HG02884 (cell line): Measurements from ENCODE around the gene PLEKHH2.
"Not testable (repeated sequence)": the region's sequence is repeated elsewhere in the genome, so short reads cannot be mapped to it uniquely, and the experiment has no call there.

Experiments used
- ATAC-seq: cut with Tn5 transposase; IDR thresholded peaks from one replicate; pipeline ENCODE4 v1.9.1; 2021; ENCODE audit warnings: mild to moderate bottlenecking, moderate library complexity; ENCODE audit not compliant: unreplicated experiment

Gene PLEKHH2

DNA sequence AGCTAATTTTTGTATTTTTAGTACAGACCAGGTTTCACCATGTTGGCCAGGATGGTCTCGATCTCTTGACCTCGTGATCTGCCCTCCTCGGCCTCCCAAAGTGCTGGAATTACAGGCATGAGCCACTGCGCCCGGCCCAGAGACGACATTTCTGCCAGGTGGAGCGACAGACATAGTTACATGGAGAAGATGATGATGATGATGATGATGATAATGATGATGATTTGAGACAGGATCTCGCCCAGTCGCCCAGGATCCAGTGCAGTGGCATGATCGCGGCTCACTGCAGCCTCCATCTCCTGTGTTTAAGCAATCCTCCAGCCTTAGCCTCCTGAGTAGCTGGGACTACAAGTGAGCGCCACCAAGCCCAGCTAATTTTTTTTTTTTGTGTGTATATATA is 907 bp upstream of the PLEKHH2 start:
- not testable (repeated sequence) for ATAC-seq

DNA sequence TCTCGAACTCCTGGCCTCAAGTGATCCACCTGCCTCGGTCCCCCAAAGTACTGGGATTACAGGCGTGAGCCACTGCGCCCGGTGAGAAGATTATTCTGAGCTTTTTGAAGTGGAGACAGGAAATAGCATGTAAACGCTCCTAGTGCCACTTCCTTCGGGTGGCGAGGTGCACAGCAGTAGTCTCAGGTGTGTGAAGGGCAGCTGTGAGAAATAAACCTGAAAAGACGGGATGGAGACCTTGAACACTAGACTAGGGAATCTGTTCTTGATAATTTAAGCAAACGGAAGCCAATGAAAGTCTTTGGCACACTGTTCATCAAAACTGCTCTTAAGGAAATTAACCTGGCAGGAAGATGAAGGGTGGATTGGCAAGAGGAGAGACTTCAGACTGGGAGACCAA is 439 bp upstream of the PLEKHH2 start:
- no peak for ATAC-seq

DNA sequence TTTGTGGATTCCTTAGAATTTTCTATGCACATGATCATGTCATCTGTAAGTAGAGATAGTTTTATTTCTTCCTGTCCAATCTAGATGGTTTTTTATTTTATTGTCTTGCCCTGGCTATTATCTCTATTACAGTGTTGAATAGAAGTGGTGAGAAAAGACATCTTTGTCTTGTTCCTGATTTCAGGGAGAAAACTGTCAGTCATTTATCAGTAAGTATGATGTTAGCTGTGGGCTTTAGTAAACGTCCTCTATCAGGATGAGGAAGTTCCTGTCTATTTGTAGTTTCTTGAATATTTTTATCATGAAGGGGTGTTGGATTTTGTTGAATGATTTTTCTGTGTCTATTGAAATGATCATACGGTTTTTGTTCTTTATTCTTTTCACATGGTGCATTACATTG is 5.3 kb downstream of the PLEKHH2 start:
- no peak for ATAC-seq

DNA sequence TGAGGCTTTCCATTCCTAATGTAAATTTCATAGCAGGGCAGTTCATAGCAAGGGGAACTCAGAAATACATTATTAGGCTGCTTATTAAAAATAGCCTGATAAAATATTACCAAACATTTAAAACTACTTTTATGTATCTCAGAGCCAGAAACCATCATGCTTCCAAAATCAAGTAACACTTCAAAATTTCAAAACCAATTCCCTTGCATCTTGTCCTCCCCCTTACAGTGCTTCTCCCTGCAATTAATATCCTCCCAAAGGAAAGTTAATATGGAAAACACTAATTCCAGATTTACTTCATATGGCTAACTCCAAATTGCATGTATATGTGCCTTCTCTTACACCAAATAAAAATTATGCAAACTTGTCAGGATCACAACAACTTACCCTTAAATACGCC is 6.6 kb downstream of the PLEKHH2 start:
- no peak for ATAC-seq

DNA sequence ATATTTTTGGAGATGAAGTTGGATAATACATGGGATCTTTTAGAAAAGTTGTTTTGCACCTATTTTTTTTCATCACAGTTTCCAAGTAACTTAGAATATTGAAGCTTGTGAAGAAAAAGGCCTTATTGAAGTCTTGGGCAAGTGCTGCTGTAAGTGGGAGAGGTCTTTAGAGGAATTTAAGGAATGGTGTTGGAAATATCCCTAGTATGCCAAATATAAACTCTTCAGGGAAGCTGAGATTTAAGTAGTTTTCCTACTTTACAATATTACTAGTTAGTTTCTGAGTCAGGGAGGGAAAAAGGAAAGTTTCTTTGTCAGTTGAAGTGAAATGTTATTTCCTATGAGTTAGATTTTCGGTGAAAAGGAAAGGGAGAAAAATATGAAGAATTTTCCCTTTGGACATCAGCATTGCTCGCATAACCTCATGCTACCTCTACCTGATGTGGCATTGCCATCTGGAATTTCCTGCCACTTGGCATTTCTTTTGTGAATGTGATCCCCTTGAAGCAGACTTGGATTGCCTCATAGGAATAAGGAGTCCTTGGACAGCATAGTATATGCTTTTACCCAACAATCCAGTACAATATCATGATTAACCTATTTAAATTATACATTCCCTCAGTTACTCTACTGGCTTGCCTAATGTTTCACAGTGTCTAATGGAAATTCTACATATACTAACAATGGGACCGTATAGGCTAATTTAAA is 12.1 kb downstream of the PLEKHH2 start:
- no peak for ATAC-seq

DNA sequence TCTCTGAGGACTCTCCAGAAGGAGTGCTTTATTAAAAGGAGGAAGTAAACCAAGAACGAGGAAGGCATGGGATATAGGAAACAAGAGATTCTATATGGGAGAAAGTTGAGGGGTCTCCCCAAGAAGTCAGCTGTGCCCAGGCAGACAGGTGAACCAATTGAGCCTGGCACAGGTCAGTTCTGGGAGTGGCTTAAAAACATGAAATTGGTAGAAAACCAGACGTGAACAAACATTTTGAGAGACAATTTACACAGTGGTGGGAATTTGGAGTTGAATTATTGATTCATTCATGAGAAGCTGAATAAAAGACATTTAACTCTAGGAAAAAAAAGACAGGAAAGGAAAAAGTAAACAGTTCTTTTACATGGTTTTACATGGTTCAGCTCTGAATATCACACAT is 16.4 kb downstream of the PLEKHH2 start:
- ATAC-seq = no peak

DNA sequence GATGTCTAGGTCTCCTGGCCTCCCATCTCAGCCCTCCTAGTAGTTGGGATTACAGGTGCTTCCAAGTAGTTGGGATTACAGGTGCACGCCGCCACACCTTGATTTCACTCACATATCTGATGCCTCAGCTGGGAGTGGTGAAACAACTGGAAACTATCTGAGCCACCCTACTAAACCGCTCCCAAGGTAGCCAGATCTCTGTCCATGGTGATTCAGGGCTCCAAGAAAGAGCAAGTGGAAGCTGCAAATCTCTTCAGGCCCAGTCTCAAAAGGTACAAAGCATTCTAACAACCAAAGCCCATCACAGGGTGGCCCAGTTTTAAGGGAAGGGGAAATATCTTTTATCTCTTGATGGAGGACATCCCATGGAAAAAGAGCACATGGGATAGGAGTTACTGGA is 20.2 kb downstream of the PLEKHH2 start:
- ATAC-seq = no peak

DNA sequence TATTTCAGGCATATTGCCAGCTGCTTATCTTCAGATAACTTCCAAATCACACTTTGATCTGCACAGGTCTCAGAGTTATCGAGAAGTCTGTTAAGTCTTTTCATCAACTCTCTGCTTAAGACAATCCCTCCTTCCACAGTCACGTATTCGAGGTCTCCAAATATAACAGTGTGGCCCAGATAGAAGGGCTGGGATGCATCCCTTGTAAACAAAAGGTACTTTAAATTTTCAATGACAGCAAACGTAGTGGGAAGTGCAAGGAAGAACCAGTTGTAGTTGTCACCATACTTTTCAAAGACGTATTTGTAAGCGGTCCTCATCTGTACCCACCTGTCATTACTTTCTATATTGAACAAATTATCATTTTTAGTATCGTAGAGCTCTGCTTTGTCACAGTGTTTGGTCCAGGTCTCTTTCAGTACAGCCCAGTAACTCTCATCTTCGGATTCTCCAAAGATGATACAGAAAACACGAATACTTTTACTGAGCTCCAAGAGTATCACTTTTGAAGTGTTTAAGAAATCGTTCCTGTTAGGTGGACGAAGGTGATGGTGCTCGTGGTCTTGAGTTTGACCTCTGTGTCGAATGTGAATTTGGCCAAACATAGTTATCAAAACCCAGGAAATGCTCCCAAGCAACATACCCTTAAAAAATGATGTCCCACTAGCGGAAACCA is 38.7 kb downstream of the PLEKHH2 start:
- ATAC-seq = no peak

DNA sequence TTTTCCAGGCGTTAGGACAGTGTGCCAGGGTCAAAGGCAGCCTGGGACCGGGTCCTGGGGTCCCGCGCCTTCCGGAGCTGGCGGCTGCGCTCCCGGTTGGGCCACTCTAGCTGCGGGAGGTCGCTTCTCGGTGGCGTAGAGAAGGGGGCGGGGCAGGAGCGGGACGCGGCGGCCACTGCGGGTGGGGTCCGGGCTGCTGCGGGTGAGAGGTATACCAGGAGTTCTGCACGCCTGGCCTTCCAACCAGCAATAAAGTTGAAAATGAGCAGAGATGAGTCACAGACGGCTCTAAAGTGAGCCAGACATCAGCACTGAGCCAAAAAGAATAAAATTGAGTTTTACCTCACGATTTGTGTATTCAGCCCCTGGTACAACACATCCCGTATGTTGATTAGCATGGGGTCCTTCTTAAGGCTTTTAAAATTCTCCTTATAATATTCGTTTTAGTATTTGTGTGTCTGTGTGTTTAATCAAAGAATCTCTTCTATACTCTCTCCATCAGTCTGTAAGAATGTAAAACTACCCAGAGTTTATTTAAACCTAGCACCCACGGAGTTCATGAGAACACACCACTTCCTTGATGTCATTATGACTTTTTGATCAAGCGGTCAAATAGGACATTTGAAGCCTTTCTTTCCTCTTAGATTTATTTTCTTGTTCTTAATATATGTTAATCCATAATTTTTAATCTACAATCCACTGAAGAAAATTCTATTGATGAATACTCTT is 39.4 kb downstream of the PLEKHH2 start, which contains the start of gene C1GALT1C1L:
C1GALT1C1L (minus strand) TSS at position 108 of the 729 bp plus-strand sequence; CDS start at position 1, 107 bp downstream.
- ATAC-seq = no peak

DNA sequence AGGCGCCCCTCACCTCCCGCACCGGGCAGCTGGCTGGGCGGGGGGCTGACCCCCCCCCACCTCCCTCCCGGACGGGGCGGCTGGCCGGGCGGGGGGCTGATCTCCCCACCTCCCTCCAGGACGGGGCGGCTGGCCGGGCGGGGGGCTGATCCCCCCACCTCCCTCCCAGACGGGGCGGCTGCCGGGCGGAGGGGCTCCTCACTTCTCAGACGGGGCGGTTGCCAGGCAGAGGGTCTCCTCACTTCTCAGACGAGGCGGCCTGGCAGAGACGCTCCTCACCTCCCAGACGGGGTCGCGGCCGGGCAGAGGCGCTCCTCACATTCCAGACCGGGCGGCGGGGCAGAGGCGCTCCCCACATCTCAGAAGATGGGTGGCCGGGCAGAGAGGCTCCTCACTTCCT is 40.7 kb downstream of the PLEKHH2 start:
- not testable (repeated sequence) for ATAC-seq

DNA sequence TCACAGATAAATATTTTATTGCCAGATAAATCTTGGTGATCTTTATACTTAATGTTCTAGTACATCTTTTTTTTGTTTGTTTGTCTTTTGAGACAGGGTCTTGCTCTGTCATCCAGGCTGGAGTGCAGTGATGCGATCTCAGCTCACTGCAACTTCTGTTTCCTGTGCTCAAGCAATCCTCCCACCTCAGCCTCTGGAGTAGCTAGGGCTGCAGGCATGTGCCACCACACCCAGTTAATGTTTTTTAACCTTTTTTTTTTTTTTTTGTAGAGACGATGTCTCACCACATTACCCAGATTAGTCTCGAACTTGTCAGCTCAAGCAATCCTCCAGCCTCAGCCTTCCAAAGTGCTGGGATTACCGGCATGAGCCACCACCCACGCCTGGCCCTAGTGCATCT is 48.3 kb downstream of the PLEKHH2 start:
- no peak for ATAC-seq

DNA sequence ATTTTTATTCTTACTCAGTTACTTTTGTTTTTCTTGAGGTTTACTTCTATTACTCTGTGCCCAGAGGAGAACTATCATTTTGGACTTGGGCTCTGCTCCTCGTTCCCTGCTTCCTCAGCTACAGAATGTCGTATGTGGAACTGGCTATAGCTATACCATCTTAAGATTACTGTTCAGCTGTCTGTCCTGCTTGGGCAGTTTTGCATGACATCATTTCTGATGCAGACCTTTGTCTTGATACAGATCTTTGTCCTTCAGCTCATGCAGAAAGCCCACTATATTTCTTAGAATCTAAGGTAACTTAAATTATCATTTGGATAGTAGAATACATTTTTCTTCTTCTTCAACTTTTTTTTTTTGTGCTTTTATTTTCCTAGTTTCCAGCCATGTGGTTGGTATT is 52.9 kb downstream of the PLEKHH2 start:
- no peak for ATAC-seq

DNA sequence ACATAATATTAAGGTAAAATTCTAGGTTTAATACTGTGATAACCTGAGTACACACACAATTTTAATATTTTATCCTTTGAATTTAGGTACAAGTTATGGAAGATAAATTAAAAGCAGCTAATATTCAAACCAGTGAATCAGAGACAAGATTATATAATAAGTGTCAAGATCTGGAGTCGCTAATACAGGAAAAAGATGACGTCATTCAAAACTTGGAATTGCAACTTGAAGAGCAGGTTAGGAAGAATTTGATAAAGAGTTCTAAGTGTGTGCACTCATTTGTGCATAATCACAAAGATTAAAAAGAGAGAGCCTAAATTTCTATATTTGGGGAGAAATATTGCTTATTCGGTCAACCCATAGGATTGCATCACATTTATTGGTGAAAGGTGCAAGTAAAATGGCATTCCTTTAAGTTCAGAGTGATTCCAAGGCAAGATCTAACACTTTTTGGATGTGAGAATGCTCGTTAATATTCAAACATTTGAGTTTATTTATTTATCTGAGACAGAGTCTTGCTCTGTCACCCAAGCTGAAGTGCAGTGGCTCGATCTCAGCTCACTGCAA is 55.5 kb downstream of the PLEKHH2 start:
- ATAC-seq = no peak

DNA sequence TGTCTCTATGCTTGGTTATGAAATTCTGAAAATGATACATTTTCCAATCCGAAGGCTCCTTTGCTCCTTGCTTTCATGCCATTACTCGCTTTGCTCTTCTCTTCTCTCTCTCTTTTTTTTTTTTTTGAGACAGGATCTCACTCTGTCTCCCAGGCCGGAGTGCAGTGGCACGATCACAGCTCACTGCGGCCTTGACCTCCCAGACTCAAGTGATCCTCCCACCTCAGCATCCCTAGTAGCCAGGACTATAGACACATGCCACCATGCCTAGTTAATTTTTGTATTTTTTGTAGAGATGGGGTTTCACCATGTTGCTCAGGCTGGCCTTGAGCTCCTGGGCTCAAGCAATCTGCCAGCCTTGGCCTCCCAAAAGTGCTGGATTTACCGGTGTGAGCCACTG is 61.1 kb downstream of the PLEKHH2 start:
- ATAC-seq = not testable (repeated sequence)

DNA sequence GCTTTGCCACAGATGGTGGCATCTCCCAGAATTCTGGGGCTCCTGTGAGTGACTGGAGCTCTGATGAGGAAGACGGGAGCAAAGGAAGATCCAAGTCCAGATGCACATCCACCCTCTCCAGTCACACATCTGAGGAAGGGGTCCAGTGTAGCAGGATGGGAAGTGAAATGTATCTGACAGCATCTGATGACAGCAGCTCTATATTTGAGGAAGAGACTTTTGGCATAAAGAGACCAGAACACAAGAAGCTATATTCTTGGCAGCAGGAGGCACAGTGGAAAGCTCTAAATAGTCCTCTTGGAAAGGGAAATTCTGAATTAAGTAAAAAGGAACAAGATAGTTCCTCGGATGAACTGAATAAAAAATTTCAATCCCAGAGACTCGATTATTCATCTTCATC is 62.7 kb downstream of the PLEKHH2 start:
- ATAC-seq = no peak

DNA sequence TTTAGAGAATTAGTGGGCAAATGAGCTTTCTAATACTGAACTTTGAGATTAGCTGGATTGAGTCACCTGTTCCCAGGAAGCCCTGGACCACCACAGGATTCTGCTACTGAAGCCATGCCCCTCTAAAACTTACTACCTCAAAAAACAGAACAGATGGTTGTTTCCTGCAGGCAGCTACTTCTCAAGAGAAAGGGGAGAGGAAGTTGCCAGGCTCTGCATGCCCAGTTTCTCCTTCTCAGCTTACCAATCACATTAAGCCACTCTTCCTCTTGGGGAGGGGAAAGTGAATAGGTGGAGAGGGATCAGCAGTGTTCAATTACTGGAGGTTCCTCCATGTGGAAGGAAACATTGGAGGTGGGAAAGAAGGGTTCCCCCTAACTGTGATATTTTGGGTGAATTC is 64.1 kb downstream of the PLEKHH2 start:
- ATAC-seq = no peak

DNA sequence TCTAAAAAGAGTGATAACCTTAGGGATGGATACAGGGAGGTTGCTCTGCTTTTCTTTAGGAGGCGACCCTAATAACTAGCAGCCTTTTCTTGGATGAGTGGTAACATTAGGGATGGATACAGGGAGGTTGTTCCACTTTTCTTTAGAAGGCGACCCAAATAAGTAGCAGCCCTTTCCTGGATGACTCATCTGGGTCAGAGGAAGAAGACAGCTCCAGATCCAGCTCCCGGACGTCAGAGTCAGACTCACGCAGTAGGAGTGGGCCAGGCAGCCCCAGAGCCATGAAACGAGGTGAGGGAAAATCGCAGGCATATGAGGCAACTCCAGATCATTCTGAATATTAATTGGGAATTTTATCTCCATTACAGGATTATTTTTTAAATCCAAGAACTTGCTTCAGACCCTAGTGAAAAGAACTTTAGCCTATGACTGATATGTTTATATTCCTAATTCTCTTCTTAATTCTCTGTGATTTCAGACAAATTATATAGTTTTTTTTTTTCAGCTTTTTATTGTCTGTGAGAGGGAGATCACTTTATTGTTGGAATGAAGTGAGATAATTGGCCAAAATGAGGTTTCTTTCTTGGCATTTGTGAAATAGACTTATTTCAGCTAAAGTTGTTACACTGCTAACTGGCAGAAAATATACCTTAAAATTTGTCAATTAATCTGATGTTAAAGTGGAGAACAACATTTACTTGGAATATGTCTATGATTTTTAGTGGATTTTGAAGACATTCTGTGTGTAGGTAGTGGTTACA is 70.4 kb downstream of the PLEKHH2 start:
- no peak for ATAC-seq

DNA sequence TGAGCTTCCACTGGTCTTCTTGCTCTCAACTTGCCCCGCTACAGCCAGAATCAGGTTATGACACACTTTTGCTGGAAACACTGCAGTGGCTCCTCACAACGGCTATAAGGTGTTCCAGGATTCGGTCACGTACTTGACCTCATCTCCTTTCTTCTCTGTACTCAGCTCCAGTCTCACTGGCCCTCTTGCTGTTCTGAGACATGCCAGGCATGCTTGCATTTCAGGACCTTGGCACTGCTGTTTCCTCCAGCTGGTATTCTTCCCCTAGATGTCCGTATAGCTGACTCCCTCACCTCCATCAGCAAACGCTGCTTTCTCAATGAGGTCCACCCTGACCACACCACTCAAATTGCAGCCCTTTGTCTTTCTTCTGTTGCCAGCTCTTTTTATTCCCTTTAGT is 71.1 kb downstream of the PLEKHH2 start:
- ATAC-seq = no peak

DNA sequence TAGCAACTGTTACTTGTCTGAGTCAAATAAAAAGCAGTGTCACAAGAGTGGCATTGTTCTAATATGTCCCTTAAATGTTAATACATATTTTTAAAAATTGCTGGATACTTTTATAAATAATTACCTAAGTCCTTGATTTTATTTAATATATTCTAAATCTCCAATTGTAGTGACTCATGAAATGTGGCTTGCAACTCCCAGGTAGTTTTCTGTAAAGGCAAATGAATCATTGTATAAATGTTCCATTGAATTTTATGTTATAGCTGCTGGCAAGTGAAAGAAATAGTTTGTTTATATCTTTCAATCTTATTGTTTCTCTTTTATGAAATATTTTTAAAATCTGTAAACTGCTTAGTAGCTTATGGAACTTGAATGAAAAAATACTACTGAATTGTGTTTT is 71.8 kb downstream of the PLEKHH2 start:
- no peak for ATAC-seq

DNA sequence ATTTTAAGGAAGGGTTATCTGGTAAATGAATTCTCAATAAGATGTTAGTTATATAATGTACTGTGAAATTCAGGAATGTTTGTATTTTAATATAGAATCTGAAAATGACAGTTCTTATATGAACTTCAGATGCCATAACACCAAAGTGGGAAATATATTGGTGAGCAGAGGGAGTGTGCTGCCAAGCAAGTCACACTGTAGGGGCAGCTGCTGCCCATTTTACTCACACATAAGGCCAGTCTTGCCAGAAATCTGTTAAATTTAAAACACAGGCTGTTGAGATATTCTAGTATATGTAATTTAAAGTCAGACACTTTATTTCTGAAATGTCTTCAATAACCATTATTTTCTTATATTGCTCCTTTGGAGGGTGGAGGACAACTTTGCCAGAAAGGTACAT is 73.8 kb downstream of the PLEKHH2 start:
- no peak for ATAC-seq

DNA sequence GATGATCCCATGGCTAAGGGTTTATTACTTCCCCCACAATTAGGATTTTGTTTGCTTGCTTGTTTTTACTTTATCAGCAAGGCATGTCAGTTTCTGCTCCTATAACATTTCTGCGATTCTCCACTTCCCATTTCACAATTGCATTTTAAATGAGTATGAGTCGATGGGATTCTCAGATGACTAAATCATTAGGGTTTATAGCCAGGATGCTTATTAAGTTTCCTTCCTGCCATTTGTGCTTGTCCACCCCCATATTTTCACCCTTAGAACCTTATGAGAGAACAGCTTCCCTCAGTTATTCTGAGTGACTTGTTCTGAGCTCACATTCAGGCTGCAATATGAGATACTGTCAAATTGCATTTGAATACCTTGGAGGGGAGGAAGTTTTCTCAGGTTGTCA is 77.1 kb downstream of the PLEKHH2 start:
- ATAC-seq = no peak
